Measurements from ENCODE around the gene TOMM34. TPM values are rescaled to one million over a fixed set of nuclear protein-coding genes. Genes with fewer than 3 reads are reported as not detected.

Gene TOMM34
- total and polyA plus RNA-seq, 9 of the 15 experiments (the other 6 are each of a cell fraction or from before 2014, with no cell fraction given), result 18.1 to 69.4 (median 41.7) TPM

DNA sequence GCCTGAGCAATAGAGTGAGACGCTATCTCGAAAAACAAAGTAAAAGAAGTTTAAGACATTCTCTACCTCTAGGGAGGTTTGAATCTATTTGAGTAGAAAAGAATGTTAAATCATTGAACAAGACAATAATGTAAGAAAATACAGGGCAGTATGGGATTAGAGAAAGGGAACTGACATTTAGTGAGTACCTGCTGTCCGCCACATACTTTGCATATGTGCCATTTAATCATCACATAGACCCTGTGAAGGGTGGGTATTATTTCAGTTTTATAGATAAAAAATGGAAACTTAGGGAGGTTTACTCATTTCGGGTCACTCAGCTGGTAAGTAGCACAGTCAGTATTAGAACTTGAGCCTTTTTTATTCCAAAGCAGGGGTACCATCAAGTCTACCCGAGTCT, 37.5 kb upstream of the TOMM34 start:
- no peak overlapping the region for H3K4me2 ChIP-seq (ENCODE audit: insufficient read depth, low read length)
- ChIA-PET CTCF (ENCODE audit: low intra/inter-chr PET ratio) (no interaction called here), POLR2A (interaction anchor here (0.7 to 0.9 kb wide), 2 partner anchors 10 to 31 kb away, joined by 3 to 4 read pairs; partner anchors contain the start of gene STK4)
- ATAC-seq (no peak), FAIRE-seq (no peak), DNase-seq (ENCODE audit: extremely low read depth in 1 of 4, low spot score in 3 of 4) (no peak)
- TF ChIP-seq ZNF174 (CRISPR knock-in tag; IDR thresholded peaks at IDR 0.05) (no peak), TAF1 (IDR thresholded peaks at IDR 0.05; ENCODE audit: control insufficient read depth, extremely low read depth, insufficient read depth, low read length, severe bottlenecking) (no peak), ETV5 (CRISPR knock-in tag; IDR thresholded peaks at IDR 0.05; ENCODE audit: low read depth) (no peak)
- peaks cover 0 to 7% of the 10 kb centered on the region in 2 experiments; a peak in 2 of 5 replicates for H3K4me1 ChIP-seq (replicated peaks in 1 of 2; ENCODE audit: control insufficient read depth in 2 of 2, insufficient read depth in 2 of 2, low read length in 2 of 2)
- no peaks in the 10 kb centered on the region for H4K20me1 ChIP-seq (replicated peaks; ENCODE audit: control insufficient read depth, insufficient read depth, low read length)
- H3K9me1 ChIP-seq (ENCODE audit: control insufficient read depth, insufficient read depth, low read length), result no peaks in the 10 kb centered on the region
- H2AFZ ChIP-seq (ENCODE audit: low read depth, low read length), result no peak overlapping the region
- H3K27me3 ChIP-seq (ENCODE audit: control insufficient read depth in 2 of 2, insufficient read depth in 2 of 2, low read length in 2 of 2), result no peaks in the 10 kb centered on the region
- intact Hi-C loops (cut with micrococcal nuclease), result no loop called here
- no peak overlapping the region for H3K4me3 ChIP-seq
- no peak overlapping the region for H3K9ac ChIP-seq (ENCODE audit: insufficient read depth in 1 of 2, low read depth in 2 of 2, low read length in 2 of 2)
- 90% methylated on average over 5 of the region's 5 CpGs for WGBS (ENCODE audit: insufficient coverage, low coverage, missing lambda C conversion rate)
- in situ Hi-C loops (cut with MboI), result no loop called here
- peaks cover 71% of the 10 kb centered on the region for H3K36me3 ChIP-seq (ENCODE audit: control insufficient read depth, insufficient read depth, low read length)
- H3K27ac ChIP-seq (ENCODE audit: extremely low read depth, low read depth, low read length), result no peak overlapping the region
- peaks cover 3% of the 10 kb centered on the region; the same call in 1 of the 3 replicates for H3K79me2 ChIP-seq (ENCODE audit: control insufficient read depth, insufficient read depth, low read length)
- no TSS peak for BruUV-seq (replicated peaks)
- no peaks in the 10 kb centered on the region for H3K9me3 ChIP-seq (replicated peaks; ENCODE audit: control insufficient read depth, insufficient read depth, low read depth, low read length)

DNA sequence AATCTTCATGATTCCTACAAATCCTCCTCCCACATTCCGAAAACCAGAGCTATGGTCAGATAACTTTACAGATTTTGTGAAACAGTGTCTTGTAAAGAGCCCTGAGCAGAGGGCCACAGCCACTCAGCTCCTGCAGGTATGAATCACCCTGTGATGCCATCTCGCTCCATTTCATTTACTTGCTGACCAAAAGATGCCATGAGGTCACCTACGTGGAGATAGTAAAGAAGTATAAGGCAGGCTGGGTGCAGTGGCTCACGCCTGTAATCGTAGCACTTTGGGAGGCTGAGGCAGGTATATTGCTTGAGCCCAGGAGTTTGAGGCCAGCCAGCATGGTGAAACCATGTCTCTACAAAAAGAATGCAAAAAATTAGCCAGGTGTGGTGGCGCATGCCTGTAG, 37.0 kb upstream of the TOMM34 start:
- Histone ChIP-seq H3K79me2 (ENCODE audit: control insufficient read depth, insufficient read depth, low read length) (peaks cover 6% of the 10 kb centered on the region; the same call in 2 of the 3 replicates), H3K4me3 (no peak overlapping the region), H2AFZ (ENCODE audit: low read depth, low read length) (no peak overlapping the region), H3K9me1 (ENCODE audit: control insufficient read depth, insufficient read depth, low read length) (no peaks in the 10 kb centered on the region), H3K27me3 (ENCODE audit: control insufficient read depth in 2 of 2, insufficient read depth in 2 of 2, low read length in 2 of 2) (no peaks in the 10 kb centered on the region), H3K4me2 (ENCODE audit: insufficient read depth, low read length) (no peak overlapping the region), H4K20me1 (replicated peaks; ENCODE audit: control insufficient read depth, insufficient read depth, low read length) (no peaks in the 10 kb centered on the region), H3K4me1 (replicated peaks in 1 of 2; ENCODE audit: control insufficient read depth in 2 of 2, insufficient read depth in 2 of 2, low read length in 2 of 2) (peaks cover 0 to 8% of the 10 kb centered on the region in 2 experiments; a peak in 3 of 5 replicates), H3K9me3 (replicated peaks; ENCODE audit: control insufficient read depth, insufficient read depth, low read depth, low read length) (no peaks in the 10 kb centered on the region), H3K9ac (ENCODE audit: insufficient read depth in 1 of 2, low read depth in 2 of 2, low read length in 2 of 2) (no peak overlapping the region), H3K36me3 (ENCODE audit: control insufficient read depth, insufficient read depth, low read length) (peaks cover 68% of the 10 kb centered on the region), H3K27ac (ENCODE audit: extremely low read depth, low read depth, low read length) (no peak overlapping the region)
- ChIA-PET CTCF (ENCODE audit: low intra/inter-chr PET ratio) (no interaction called here), POLR2A (interaction anchor here (0.6 kb wide), 1 partner anchor 388 kb away, joined by 3 read pairs; no protein-coding TSS in a partner anchor)
- WGBS (ENCODE audit: insufficient coverage, low coverage, missing lambda C conversion rate), result 95% methylated on average over 6 of the region's 6 CpGs
- DNase-seq (ENCODE audit: extremely low read depth in 1 of 4, low spot score in 3 of 4) (no peak), ATAC-seq (no peak), FAIRE-seq (no peak)
- in situ Hi-C loops (cut with MboI) (no loop called here), intact Hi-C loops (cut with micrococcal nuclease) (no loop called here)
- BruUV-seq (replicated peaks), result no TSS peak
- TF ChIP-seq CREM (IDR thresholded peaks at IDR 0.05; ENCODE audit: low read depth) (no peak), CEBPB (tag; IDR thresholded peaks at IDR 0.05) (no peak), CTCFL (IDR thresholded peaks at IDR 0.05; ENCODE audit: borderline replicate concordance, insufficient read depth, low read depth, low read length, poor library complexity, severe bottlenecking) (no peak), NFIX (CRISPR knock-in tag; IDR thresholded peaks at IDR 0.05; ENCODE audit: low read depth) (no peak), MYBL2 (IDR thresholded peaks at IDR 0.05; ENCODE audit: low read depth) (no peak), MYBL2 (CRISPR knock-in tag; IDR thresholded peaks at IDR 0.05; ENCODE audit: borderline replicate concordance) (no peak), NCOA1 (IDR thresholded peaks at IDR 0.05; ENCODE audit: low read depth) (no peak), MAZ (CRISPR knock-in tag; conservative IDR thresholded peaks at IDR 0.05 in 1 of 2, IDR thresholded peaks at IDR 0.05 in 1 of 2) (no peak), ZNF133 (CRISPR knock-in tag; IDR thresholded peaks at IDR 0.05) (no peak), BACH1 (tag; IDR thresholded peaks at IDR 0.05) (no peak), SMAD2 (IDR thresholded peaks at IDR 0.05; ENCODE audit: low read depth, low read length) (no peak), ZNF561 (CRISPR knock-in tag; conservative IDR thresholded peaks at IDR 0.05) (no peak)
